Panc1 (cell line): ENCODE results near the gene RBM47.

ENCODE experiments used
- POLR2AphosphoS5 ChIP-seq: IDR thresholded peaks from 2 replicates; pipeline ENCODE4 v1.6.1; 2012; ENCODE audit warnings: mild to moderate bottlenecking, low read depth, low read length, moderate library complexity
- REST ChIP-seq, 2 experiments: IDR thresholded peaks; 2 replicates each; pipeline ENCODE4 v1.6.1; 2011 to 2012; ENCODE audit warnings: low read depth in 2 of 2, control low read depth in 1 of 2, low read length in 1 of 2, mild to moderate bottlenecking in 1 of 2, moderate library complexity in 1 of 2; ENCODE audit not compliant: insufficient read depth in 1 of 2
- TCF7L2 ChIP-seq: IDR thresholded peaks from 2 replicates; pipeline ENCODE4 v1.6.1; 2011; ENCODE audit warnings: mild to moderate bottlenecking, low read depth, low read length, inconsistent platforms
- TF ChIP-seq, protein P1 (sequence below): fragments of 450-650 bp; IDR thresholded peaks from 2 replicates; pipeline ENCODE4 v1.5.1; 2017; ENCODE audit warnings: mild to moderate bottlenecking

- TF ChIP-seq POLR2AphosphoS5 (no peak), REST (IDR thresholded peaks at IDR 0.05; ENCODE audit: insufficient read depth in 1 of 2, low read depth in 2 of 2, low read length in 1 of 2) (no peak), TCF7L2 (no peak)
- TF ChIP-seq, protein P1, sequence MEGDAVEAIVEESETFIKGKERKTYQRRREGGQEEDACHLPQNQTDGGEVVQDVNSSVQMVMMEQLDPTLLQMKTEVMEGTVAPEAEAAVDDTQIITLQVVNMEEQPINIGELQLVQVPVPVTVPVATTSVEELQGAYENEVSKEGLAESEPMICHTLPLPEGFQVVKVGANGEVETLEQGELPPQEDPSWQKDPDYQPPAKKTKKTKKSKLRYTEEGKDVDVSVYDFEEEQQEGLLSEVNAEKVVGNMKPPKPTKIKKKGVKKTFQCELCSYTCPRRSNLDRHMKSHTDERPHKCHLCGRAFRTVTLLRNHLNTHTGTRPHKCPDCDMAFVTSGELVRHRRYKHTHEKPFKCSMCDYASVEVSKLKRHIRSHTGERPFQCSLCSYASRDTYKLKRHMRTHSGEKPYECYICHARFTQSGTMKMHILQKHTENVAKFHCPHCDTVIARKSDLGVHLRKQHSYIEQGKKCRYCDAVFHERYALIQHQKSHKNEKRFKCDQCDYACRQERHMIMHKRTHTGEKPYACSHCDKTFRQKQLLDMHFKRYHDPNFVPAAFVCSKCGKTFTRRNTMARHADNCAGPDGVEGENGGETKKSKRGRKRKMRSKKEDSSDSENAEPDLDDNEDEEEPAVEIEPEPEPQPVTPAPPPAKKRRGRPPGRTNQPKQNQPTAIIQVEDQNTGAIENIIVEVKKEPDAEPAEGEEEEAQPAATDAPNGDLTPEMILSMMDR = no peak
Observed at GRCh38 chr4:40530961-40531635, 98.6 kb downstream of the RBM47 start.
